Panc1 (cell line): ENCODE results near the gene SCN1B. TPM values are rescaled to one million over a fixed set of nuclear protein-coding genes. Genes with fewer than 3 reads are reported as not detected.
"Not testable (repeated sequence)": the region's sequence is repeated elsewhere in the genome, so short reads cannot be mapped to it uniquely, and the experiment has no call there.

Source experiments
- ATAC-seq: fragments of 200-7000 bp; cut with Tn5 transposase; 2 replicates; pipeline ENCODE4 v1.9.1; 2020; ENCODE audit warnings: mild to moderate bottlenecking, moderate library complexity
- BruUV-seq: library from RNA; stranded (reverse); fragments of 400-500 nt; replicated peaks from 2 replicates; lab custom pipeline; 2021; lab: Mats Ljungman, UMichigan
- CTCF ChIA-PET: fragments of 300-600 bp; sonication (Branson Sonifier 250); formaldehyde crosslinking; loops from one replicate; lab custom pipeline; 2022; ENCODE audit warnings: antibody characterized with exemption; lab: Charles Lee
- POLR2A ChIA-PET: fragments of 300-600 bp; sonication (Branson Sonifier 250); formaldehyde crosslinking; loops from one replicate; lab custom pipeline; 2022; ENCODE audit warnings: antibody characterized with exemption; lab: Charles Lee
- DNase-seq: peaks from one replicate; pipeline ENCODE4 v3.0.0-alpha.2; 2010; ENCODE audit warnings: low read depth, low spot score
- H3K27ac ChIP-seq: 2 replicates; pipeline ENCODE4 v1.5.1; 2011; ENCODE audit warnings: mild to moderate bottlenecking, low read length, inconsistent platforms
- H3K27me3 ChIP-seq: fragments of 200-500 bp; sonication (Bioruptor generic); 2 replicates; pipeline ENCODE4 v1.6.0; 2014; ENCODE audit warnings: low read length, inconsistent platforms; ENCODE audit not compliant: control insufficient read depth, insufficient read depth
- H3K36me3 ChIP-seq: fragments of 200-500 bp; sonication (Bioruptor generic); 2 replicates; pipeline ENCODE4 v1.5.1; 2014; ENCODE audit warnings: inconsistent platforms, mild to moderate bottlenecking, low read length, moderate library complexity; ENCODE audit not compliant: control insufficient read depth, insufficient read depth
- H3K4me1 ChIP-seq: 2 replicates; pipeline ENCODE4 v1.5.1; 2011; ENCODE audit warnings: inconsistent platforms, mild to moderate bottlenecking, low read length, moderate library complexity; ENCODE audit not compliant: control insufficient read depth, insufficient read depth
- H3K4me3 ChIP-seq, 2 experiments: 2 replicates each; pipeline ENCODE4 v1.5.1; 2011 to 2012; ENCODE audit warnings: low read depth in 2 of 2, low read length in 2 of 2, mild to moderate bottlenecking in 2 of 2, inconsistent platforms in 1 of 2, moderate library complexity in 1 of 2
- H3K9me3 ChIP-seq: fragments of 200-500 bp; sonication (Bioruptor generic); 2 replicates; pipeline ENCODE4 v1.5.1; 2014; ENCODE audit warnings: low read depth, mild to moderate bottlenecking, inconsistent platforms, low read length, moderate library complexity; ENCODE audit not compliant: control insufficient read depth, insufficient read depth
- CTCF ChIP-seq: fragments of 450-650 bp; IDR thresholded peaks from 2 replicates; pipeline ENCODE4 v1.5.1; 2017; ENCODE audit warnings: mild to moderate bottlenecking
- POLR2AphosphoS5 ChIP-seq: IDR thresholded peaks from 2 replicates; pipeline ENCODE4 v1.6.1; 2012; ENCODE audit warnings: mild to moderate bottlenecking, low read depth, low read length, moderate library complexity
- REST ChIP-seq, 2 experiments: IDR thresholded peaks; 2 replicates each; pipeline ENCODE4 v1.6.1; 2011 to 2012; ENCODE audit warnings: low read depth in 2 of 2, control low read depth in 1 of 2, low read length in 1 of 2, mild to moderate bottlenecking in 1 of 2, moderate library complexity in 1 of 2; ENCODE audit not compliant: insufficient read depth in 1 of 2
- SIN3A ChIP-seq: IDR thresholded peaks from 2 replicates; pipeline ENCODE4 v1.6.1; 2012; ENCODE audit warnings: low read depth, mild to moderate bottlenecking, low read length, moderate library complexity, borderline replicate concordance; ENCODE audit not compliant: insufficient read depth
- TCF7L2 ChIP-seq: IDR thresholded peaks from 2 replicates; pipeline ENCODE4 v1.6.1; 2011; ENCODE audit warnings: mild to moderate bottlenecking, low read depth, low read length, inconsistent platforms
- in situ Hi-C: cut with HindIII; loops from 2 replicates; pipeline ENCODE4 v1.10.0; 2016; ENCODE audit warnings: low sequenced_read_pairs, low pct_unique_long_range_greater_than_20kb
- intact Hi-C: fragments of 100-400 bp; cut with micrococcal nuclease; formaldehyde crosslinking; loops from one replicate; pipeline ENCODE4 v1.10.0; 2022; ENCODE audit not compliant: unreplicated experiment
- total RNA-seq: library from RNA; stranded (reverse); gene quantifications from one replicate; pipeline ENCODE4 v1.2.1, GENCODE V29; 2021; ENCODE audit not compliant: unreplicated experiment

The SCN1B gene
- total RNA-seq, 1 experiment from 2014 or later = 4.6 TPM

GRCh38 chr19:35006999-35007365, 23.3 kb upstream of the SCN1B start:
- POLR2A ChIA-PET = no interaction called here
- H3K4me1 ChIP-seq = peaks cover 8% of the 10 kb centered on the region
- no peak for TF ChIP-seq TCF7L2
- no peak for TF ChIP-seq CTCF
- TF ChIP-seq POLR2AphosphoS5 = no peak
- TF ChIP-seq SIN3A = no peak
- no peak for TF ChIP-seq REST (IDR thresholded peaks at IDR 0.05; ENCODE audit: insufficient read depth in 1 of 2, low read depth in 2 of 2, low read length in 1 of 2)
- CTCF ChIA-PET = no interaction called here
- DNase-seq (no peak), ATAC-seq (no peak)
- H3K36me3 ChIP-seq = no peaks in the 10 kb centered on the region
- intact Hi-C loops (no loop called here), in situ Hi-C loops (no loop called here)
- H3K4me3 ChIP-seq = no peak overlapping the region
- H3K9me3 ChIP-seq = no peaks in the 10 kb centered on the region
- BruUV-seq = no TSS peak
- H3K27me3 ChIP-seq = no peaks in the 10 kb centered on the region
- no peak overlapping the region for H3K27ac ChIP-seq

- POLR2A ChIA-PET = interaction anchor here (0.8 kb wide), 1 partner anchor 134 kb away, joined by 3 read pairs; no protein-coding TSS in a partner anchor
- intact Hi-C loops, in situ Hi-C loops: not testable (repeated sequence)
Measured at GRCh38 chr19:35007427-35007826, 22.8 kb upstream of the SCN1B start.

GRCh38 chr19:35008891-35009341, 21.4 kb upstream of the SCN1B start:
- Histone ChIP-seq H3K4me3 (no peak overlapping the region), H3K36me3 (no peaks in the 10 kb centered on the region), H3K4me1 (peaks cover 8% of the 10 kb centered on the region), H3K27ac (no peak overlapping the region), H3K9me3 (no peaks in the 10 kb centered on the region), H3K27me3 (no peaks in the 10 kb centered on the region)
- no peak for DNase-seq
- no TSS peak for BruUV-seq
- ChIA-PET POLR2A (no interaction called here), CTCF (no interaction called here)
- intact Hi-C loops (no loop called here), in situ Hi-C loops (no loop called here)
- TF ChIP-seq REST (IDR thresholded peaks at IDR 0.05; ENCODE audit: insufficient read depth in 1 of 2, low read depth in 2 of 2, low read length in 1 of 2) = no peak
- TF ChIP-seq SIN3A = no peak
- no peak for TF ChIP-seq TCF7L2
- TF ChIP-seq POLR2AphosphoS5 = no peak
- no peak for TF ChIP-seq CTCF
- no peak for ATAC-seq

More at GRCh38 chr19:35007427-35007826, 22.8 kb upstream of the SCN1B start:
- H3K36me3 ChIP-seq, BruUV-seq, H3K27me3 ChIP-seq, H3K4me1 ChIP-seq, ATAC-seq, H3K27ac ChIP-seq, CTCF ChIA-PET, H3K9me3 ChIP-seq, H3K4me3 ChIP-seq, DNase-seq: not testable (repeated sequence)
